Measurements from ENCODE around the gene LINGO4.

Gene LINGO4

GRCh38 chr1:151806170-151806569 lies 951 bp upstream of the LINGO4 start (continued):
- TF ChIP-seq ZBTB49 (tag by site-specific recombination; IDR thresholded peaks at IDR 0.05; ENCODE audit: low read depth): no peak
- TF ChIP-seq, protein P1, sequence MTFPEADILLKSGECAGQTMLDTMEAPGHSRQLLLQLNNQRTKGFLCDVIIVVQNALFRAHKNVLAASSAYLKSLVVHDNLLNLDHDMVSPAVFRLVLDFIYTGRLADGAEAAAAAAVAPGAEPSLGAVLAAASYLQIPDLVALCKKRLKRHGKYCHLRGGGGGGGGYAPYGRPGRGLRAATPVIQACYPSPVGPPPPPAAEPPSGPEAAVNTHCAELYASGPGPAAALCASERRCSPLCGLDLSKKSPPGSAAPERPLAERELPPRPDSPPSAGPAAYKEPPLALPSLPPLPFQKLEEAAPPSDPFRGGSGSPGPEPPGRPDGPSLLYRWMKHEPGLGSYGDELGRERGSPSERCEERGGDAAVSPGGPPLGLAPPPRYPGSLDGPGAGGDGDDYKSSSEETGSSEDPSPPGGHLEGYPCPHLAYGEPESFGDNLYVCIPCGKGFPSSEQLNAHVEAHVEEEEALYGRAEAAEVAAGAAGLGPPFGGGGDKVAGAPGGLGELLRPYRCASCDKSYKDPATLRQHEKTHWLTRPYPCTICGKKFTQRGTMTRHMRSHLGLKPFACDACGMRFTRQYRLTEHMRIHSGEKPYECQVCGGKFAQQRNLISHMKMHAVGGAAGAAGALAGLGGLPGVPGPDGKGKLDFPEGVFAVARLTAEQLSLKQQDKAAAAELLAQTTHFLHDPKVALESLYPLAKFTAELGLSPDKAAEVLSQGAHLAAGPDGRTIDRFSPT (tag by site-specific recombination; IDR thresholded peaks at IDR 0.05): no peak

- H3K27ac ChIP-seq (ENCODE audit: extremely low read depth, low read depth, low read length): no peak overlapping the region
- H3K4me1 ChIP-seq (ENCODE audit: control insufficient read depth, insufficient read depth, low read length): no peaks in the 10 kb centered on the region
- CTCF ChIA-PET: interaction anchor here (0.8 kb wide), 1 partner anchor 24 kb away, joined by 4 read pairs; no protein-coding TSS in a partner anchor
- POLR2A ChIA-PET: no interaction called here
- no peaks in the 10 kb centered on the region for H3K9me3 ChIP-seq (ENCODE audit: control insufficient read depth, insufficient read depth, low read depth, low read length)
- H3K36me3 ChIP-seq (ENCODE audit: control insufficient read depth in 2 of 2, insufficient read depth in 1 of 2, low read length in 2 of 2): no peaks in the 10 kb centered on the region
- TF ChIP-seq SP3 (tag by site-specific recombination; IDR thresholded peaks at IDR 0.05) (no peak), ZBTB17 (tag by site-specific recombination; IDR thresholded peaks at IDR 0.05) (peak; percentile 96), PRDM1 (tag by site-specific recombination; IDR thresholded peaks at IDR 0.05) (no peak)
- H3K4me3 ChIP-seq (ENCODE audit: low read depth, low read length): no peak overlapping the region
These were observed 1.3 kb downstream of the LINGO4 start for GRCh38 chr1:151803915-151804314.

DNA sequence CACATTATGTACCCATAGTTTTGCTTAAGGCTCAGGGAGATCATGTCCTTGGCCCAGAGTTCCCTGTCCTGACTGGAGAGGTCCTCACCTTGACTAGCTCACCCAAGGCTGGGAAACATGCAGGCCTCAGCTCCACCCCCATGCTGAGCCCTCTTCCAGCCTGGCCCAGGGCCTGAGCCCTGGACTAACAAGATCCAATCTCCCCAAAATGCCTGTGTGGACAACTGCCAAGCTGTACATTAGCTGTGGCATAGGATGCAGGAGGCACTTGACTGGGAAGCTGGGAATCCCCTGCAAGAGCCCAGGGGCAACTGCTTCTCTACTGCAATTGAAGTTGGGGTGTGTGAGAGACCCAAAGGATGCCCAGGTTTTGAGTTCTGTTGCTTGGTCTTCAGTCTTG lies 2.1 kb downstream of the LINGO4 start:
- Histone ChIP-seq H3K4me1 (ENCODE audit: control insufficient read depth, insufficient read depth, low read length) (no peaks in the 10 kb centered on the region), H3K4me3 (ENCODE audit: low read depth, low read length) (no peak overlapping the region), H3K27ac (ENCODE audit: extremely low read depth, low read depth, low read length) (no peak overlapping the region), H3K9me3 (ENCODE audit: control insufficient read depth, insufficient read depth, low read depth, low read length) (no peaks in the 10 kb centered on the region), H3K36me3 (ENCODE audit: control insufficient read depth in 2 of 2, insufficient read depth in 1 of 2, low read length in 2 of 2) (no peaks in the 10 kb centered on the region)
- ChIA-PET CTCF (interaction anchor here (0.6 kb wide), 1 partner anchor 292 kb away, joined by 4 read pairs; the partner anchor contains the start of gene CGN), POLR2A (no interaction called here)
- TF ChIP-seq ZSCAN16 (tag by site-specific recombination; IDR thresholded peaks at IDR 0.05) (no peak), HOXA7 (CRISPR knock-in tag; IDR thresholded peaks at IDR 0.05; ENCODE audit: borderline replicate concordance) (no peak), ZNF221 (tag by site-specific recombination; IDR thresholded peaks at IDR 0.05; ENCODE audit: borderline replicate concordance) (no peak), ZNF2 (tag by site-specific recombination; IDR thresholded peaks at IDR 0.05) (no peak), GLI4 (tag by site-specific recombination; IDR thresholded peaks at IDR 0.05) (no peak), KLF16 (tag by site-specific recombination; IDR thresholded peaks at IDR 0.05) (no peak), ZNF785 (tag by site-specific recombination; IDR thresholded peaks at IDR 0.05) (no peak), ZNF837 (tag by site-specific recombination; IDR thresholded peaks at IDR 0.05) (no peak), ZNF335 (tag by site-specific recombination; conservative IDR thresholded peaks at IDR 0.05) (no peak), HOXD13 (CRISPR knock-in tag; IDR thresholded peaks at IDR 0.05; ENCODE audit: borderline replicate concordance) (no peak), ZNF174 (tag by site-specific recombination; IDR thresholded peaks at IDR 0.05) (no peak), ZNF768 (tag by site-specific recombination; IDR thresholded peaks at IDR 0.05) (no peak), ZNF16 (tag by site-specific recombination; IDR thresholded peaks at IDR 0.05; ENCODE audit: low read depth) (no peak)
- TF ChIP-seq, protein P2, sequence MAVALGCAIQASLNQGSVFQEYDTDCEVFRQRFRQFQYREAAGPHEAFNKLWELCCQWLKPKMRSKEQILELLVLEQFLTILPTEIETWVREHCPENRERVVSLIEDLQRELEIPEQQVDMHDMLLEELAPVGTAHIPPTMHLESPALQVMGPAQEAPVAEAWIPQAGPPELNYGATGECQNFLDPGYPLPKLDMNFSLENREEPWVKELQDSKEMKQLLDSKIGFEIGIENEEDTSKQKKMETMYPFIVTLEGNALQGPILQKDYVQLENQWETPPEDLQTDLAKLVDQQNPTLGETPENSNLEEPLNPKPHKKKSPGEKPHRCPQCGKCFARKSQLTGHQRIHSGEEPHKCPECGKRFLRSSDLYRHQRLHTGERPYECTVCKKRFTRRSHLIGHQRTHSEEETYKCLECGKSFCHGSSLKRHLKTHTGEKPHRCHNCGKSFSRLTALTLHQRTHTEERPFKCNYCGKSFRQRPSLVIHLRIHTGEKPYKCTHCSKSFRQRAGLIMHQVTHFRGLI (tag by site-specific recombination; IDR thresholded peaks at IDR 0.05): no peak
- TF ChIP-seq, protein P3, sequence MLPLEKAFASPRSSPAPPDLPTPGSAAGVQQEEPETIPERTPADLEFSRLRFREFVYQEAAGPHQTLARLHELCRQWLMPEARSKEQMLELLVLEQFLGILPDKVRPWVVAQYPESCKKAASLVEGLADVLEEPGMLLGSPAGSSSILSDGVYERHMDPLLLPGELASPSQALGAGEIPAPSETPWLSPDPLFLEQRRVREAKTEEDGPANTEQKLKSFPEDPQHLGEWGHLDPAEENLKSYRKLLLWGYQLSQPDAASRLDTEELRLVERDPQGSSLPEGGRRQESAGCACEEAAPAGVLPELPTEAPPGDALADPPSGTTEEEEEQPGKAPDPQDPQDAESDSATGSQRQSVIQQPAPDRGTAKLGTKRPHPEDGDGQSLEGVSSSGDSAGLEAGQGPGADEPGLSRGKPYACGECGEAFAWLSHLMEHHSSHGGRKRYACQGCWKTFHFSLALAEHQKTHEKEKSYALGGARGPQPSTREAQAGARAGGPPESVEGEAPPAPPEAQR (tag by site-specific recombination; IDR thresholded peaks at IDR 0.05): no peak
- TF ChIP-seq, protein P4, sequence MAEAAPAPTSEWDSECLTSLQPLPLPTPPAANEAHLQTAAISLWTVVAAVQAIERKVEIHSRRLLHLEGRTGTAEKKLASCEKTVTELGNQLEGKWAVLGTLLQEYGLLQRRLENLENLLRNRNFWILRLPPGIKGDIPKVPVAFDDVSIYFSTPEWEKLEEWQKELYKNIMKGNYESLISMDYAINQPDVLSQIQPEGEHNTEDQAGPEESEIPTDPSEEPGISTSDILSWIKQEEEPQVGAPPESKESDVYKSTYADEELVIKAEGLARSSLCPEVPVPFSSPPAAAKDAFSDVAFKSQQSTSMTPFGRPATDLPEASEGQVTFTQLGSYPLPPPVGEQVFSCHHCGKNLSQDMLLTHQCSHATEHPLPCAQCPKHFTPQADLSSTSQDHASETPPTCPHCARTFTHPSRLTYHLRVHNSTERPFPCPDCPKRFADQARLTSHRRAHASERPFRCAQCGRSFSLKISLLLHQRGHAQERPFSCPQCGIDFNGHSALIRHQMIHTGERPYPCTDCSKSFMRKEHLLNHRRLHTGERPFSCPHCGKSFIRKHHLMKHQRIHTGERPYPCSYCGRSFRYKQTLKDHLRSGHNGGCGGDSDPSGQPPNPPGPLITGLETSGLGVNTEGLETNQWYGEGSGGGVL (tag by site-specific recombination; IDR thresholded peaks at IDR 0.05): no peak

All from HEK293 (cell line).